Activated naive CD4-positive, alpha-beta T cell treated with anti-CD3 and anti-CD28 coated beads, Interleukin-2, amount 50 U/mL, for 72 hours (primary cell): ENCODE data around the gene SPINT3. TPM values are rescaled to one million over a fixed set of nuclear protein-coding genes. Genes with fewer than 3 reads are reported as not detected.
"Not testable (repeated sequence)": the region's sequence is repeated elsewhere in the genome, so short reads cannot be mapped to it uniquely, and the experiment has no call there.

Experiments used
- ATAC-seq, 2 donors: fragments of 150-1000 bp; cut with Tn5 transposase; 2 replicates each; pipeline ENCODE4 v1.10.0; 2021; ENCODE audit warnings: mild to moderate bottlenecking in 2 of 2, moderate library complexity in 2 of 2
- DNase-seq, 2 donors: peaks; one replicate each; pipeline ENCODE4 v3.0.0; 2021 to 2022; ENCODE audit warnings: low spot score in 2 of 2
- H3K27ac Mint-ChIP-seq, 2 donors: one replicate each; pipeline ENCODE4 v1.8.0; 2022; ENCODE audit warnings: mild to moderate bottlenecking in 2 of 2, mixed read lengths in 2 of 2
- H3K36me3 Mint-ChIP-seq, 2 donors: one replicate each; pipeline ENCODE4 v1.8.0; 2022; ENCODE audit warnings: mixed read lengths in 2 of 2
- H3K9me3 Mint-ChIP-seq, 2 donors: one replicate each; pipeline ENCODE4 v1.8.0; 2022; ENCODE audit warnings: mixed read lengths in 2 of 2
- total RNA-seq, 2 donors: library from RNA; stranded (reverse); gene quantifications; one replicate each; pipeline ENCODE4 v1.2.3, GENCODE V29; 2022

SPINT3 gene
- total RNA-seq, 2 donors from 2014 or later, result not detected

GRCh38 chr20:45508068-45508886, 7.1 kb downstream of the SPINT3 start:
- DNase-seq, result no peak
- Mint-ChIP-seq H3K27ac (no peak overlapping the region), H3K9me3 (no peaks in the 10 kb centered on the region), H3K36me3 (no peaks in the 10 kb centered on the region)
- ATAC-seq, result peak in 1 of 2 donors; percentile 58

- no peaks in the 10 kb centered on the region for H3K36me3 Mint-ChIP-seq
- DNase-seq, result no peak
- H3K9me3 Mint-ChIP-seq, result no peaks in the 10 kb centered on the region
- ATAC-seq, result peak; percentile 62 to 71
- H3K27ac Mint-ChIP-seq, result no peak overlapping the region
These were observed 8.2 kb downstream of the SPINT3 start for GRCh38 chr20:45507011-45507820.

GRCh38 chr20:45506398-45506797, 9.0 kb downstream of the SPINT3 start:
- H3K36me3 Mint-ChIP-seq, result no peaks in the 10 kb centered on the region
- DNase-seq (no peak), ATAC-seq (no peak)
- H3K27ac Mint-ChIP-seq, result no peak overlapping the region
- no peaks in the 10 kb centered on the region for H3K9me3 Mint-ChIP-seq

- no peak for DNase-seq
- H3K9me3 Mint-ChIP-seq, result no peaks in the 10 kb centered on the region
- no peak overlapping the region for H3K27ac Mint-ChIP-seq
- no peak for ATAC-seq
- H3K36me3 Mint-ChIP-seq, result no peaks in the 10 kb centered on the region
These were observed 12.0 kb downstream of the SPINT3 start for GRCh38 chr20:45503403-45503802.

GRCh38 chr20:45502561-45502960, 12.9 kb downstream of the SPINT3 start:
- no peak overlapping the region for H3K27ac Mint-ChIP-seq
- no peak for DNase-seq
- no peaks in the 10 kb centered on the region for H3K36me3 Mint-ChIP-seq
- ATAC-seq, result no peak
- H3K9me3 Mint-ChIP-seq, result no peaks in the 10 kb centered on the region

- DNase-seq (no peak), ATAC-seq (no peak)
- Mint-ChIP-seq H3K36me3 (no peaks in the 10 kb centered on the region), H3K27ac (no peak overlapping the region), H3K9me3 (no peaks in the 10 kb centered on the region)
These were observed 13.8 kb downstream of the SPINT3 start for GRCh38 chr20:45501600-45501999.

GRCh38 chr20:45500022-45500421, 15.4 kb downstream of the SPINT3 start:
- no peak overlapping the region for H3K27ac Mint-ChIP-seq

GRCh38 chr20:45497971-45498494, 17.4 kb downstream of the SPINT3 start:
- no peak for DNase-seq
- Mint-ChIP-seq H3K36me3 (no peaks in the 10 kb centered on the region), H3K9me3 (no peaks in the 10 kb centered on the region), H3K27ac (no peak overlapping the region)
- ATAC-seq, result no peak

More at GRCh38 chr20:45500022-45500421, 15.4 kb downstream of the SPINT3 start:
- Mint-ChIP-seq H3K36me3 (no peaks in the 10 kb centered on the region), H3K9me3 (no peaks in the 10 kb centered on the region)
- no peak for ATAC-seq
- DNase-seq, result no peak

GRCh38 chr20:45496166-45496565, 19.3 kb downstream of the SPINT3 start:
- ATAC-seq (no peak), DNase-seq (no peak)
- Mint-ChIP-seq H3K36me3 (no peaks in the 10 kb centered on the region), H3K9me3 (no peaks in the 10 kb centered on the region), H3K27ac (no peak overlapping the region)

- DNase-seq, result no peak
- no peak overlapping the region for H3K27ac Mint-ChIP-seq
- no peaks in the 10 kb centered on the region for H3K9me3 Mint-ChIP-seq
- H3K36me3 Mint-ChIP-seq, result no peaks in the 10 kb centered on the region
- ATAC-seq, result no peak
These were observed 19.9 kb downstream of the SPINT3 start for GRCh38 chr20:45495501-45495941.

GRCh38 chr20:45489083-45489531, 26.3 kb downstream of the SPINT3 start:
- H3K36me3 Mint-ChIP-seq, result no peaks in the 10 kb centered on the region
- H3K27ac Mint-ChIP-seq, result no peak overlapping the region
- no peak for DNase-seq
- no peaks in the 10 kb centered on the region for H3K9me3 Mint-ChIP-seq
- ATAC-seq, result no peak

- ATAC-seq, result no peak
- Mint-ChIP-seq H3K27ac (no peak overlapping the region), H3K36me3 (no peaks in the 10 kb centered on the region), H3K9me3 (no peaks in the 10 kb centered on the region)
- no peak for DNase-seq
These were observed 28.2 kb downstream of the SPINT3 start for GRCh38 chr20:45487231-45487635.

- H3K36me3 Mint-ChIP-seq, result no peaks in the 10 kb centered on the region
- DNase-seq (no peak), ATAC-seq (no peak)
- H3K27ac Mint-ChIP-seq, result no peak overlapping the region
- no peaks in the 10 kb centered on the region for H3K9me3 Mint-ChIP-seq
These were observed 30.0 kb downstream of the SPINT3 start for GRCh38 chr20:45485388-45485787.

- ATAC-seq (no peak), DNase-seq (no peak)
- H3K36me3 Mint-ChIP-seq, result no peaks in the 10 kb centered on the region
- H3K27ac Mint-ChIP-seq, result no peak overlapping the region
- H3K9me3 Mint-ChIP-seq, result no peaks in the 10 kb centered on the region
These were observed 30.7 kb downstream of the SPINT3 start for GRCh38 chr20:45484676-45485075.

- Mint-ChIP-seq H3K9me3 (no peaks in the 10 kb centered on the region), H3K36me3 (no peaks in the 10 kb centered on the region), H3K27ac (no peak overlapping the region)
- ATAC-seq (no peak), DNase-seq (no peak)
These were observed 35.6 kb downstream of the SPINT3 start for GRCh38 chr20:45479822-45480221.

GRCh38 chr20:45477530-45478148, 37.8 kb downstream of the SPINT3 start:
- not testable (repeated sequence) for H3K27ac Mint-ChIP-seq, H3K36me3 Mint-ChIP-seq, DNase-seq, H3K9me3 Mint-ChIP-seq, ATAC-seq

- ATAC-seq, H3K36me3 Mint-ChIP-seq, DNase-seq, H3K27ac Mint-ChIP-seq, H3K9me3 Mint-ChIP-seq: not testable (repeated sequence)
These were observed 43.1 kb downstream of the SPINT3 start for GRCh38 chr20:45472286-45472685.
